ENCODE measurements around the gene ZNF865. TPM values are rescaled to one million over a fixed set of nuclear protein-coding genes. Genes with fewer than 3 reads are reported as not detected.

The ZNF865 gene
- total RNA-seq, 1 experiment from 2014 or later = 5.5 TPM

- Histone ChIP-seq H3K9me2 (replicated peaks; ENCODE audit: low read length) (no peaks in the 10 kb centered on the region), H4K20me1 (ENCODE audit: low read length) (no peaks in the 10 kb centered on the region), H3K9me3 (ENCODE audit: low read length) (no peaks in the 10 kb centered on the region), H3K9ac (ENCODE audit: low read length) (no peak overlapping the region), H3K27me3 (ENCODE audit: low read length) (no peaks in the 10 kb centered on the region), H3K79me2 (ENCODE audit: low read length) (peaks cover 27% of the 10 kb centered on the region), H3K4me2 (ENCODE audit: low read length) (no peak overlapping the region), H3K4me3 (ENCODE audit: low read length) (no peak overlapping the region), H3K27ac (ENCODE audit: low read length) (no peak overlapping the region), H2AFZ (ENCODE audit: low read length) (peak overlapping the region; percentile 42), H3F3A (ENCODE audit: low read length, unreplicated experiment) (no peaks in the 10 kb centered on the region), H3K36me3 (ENCODE audit: low read depth, low read length) (no peaks in the 10 kb centered on the region), H3K4me1 (ENCODE audit: insufficient read depth, low read length) (peaks cover 13% of the 10 kb centered on the region)
- intact Hi-C loops (cut with micrococcal nuclease) = loop anchor here (5.0 kb wide), 2 partner anchors 35 to 170 kb away; partner anchors contain the start of genes C19orf85, FIZ1 and ISOC2
- peak; percentile 73 for ATAC-seq
- no TSS peak for BruUV-seq (replicated peaks)
- POLR2A ChIA-PET (ENCODE audit: unreplicated experiment) = interaction anchor here (0.5 to 0.6 kb wide), 3 partner anchors 8 to 451 kb away, joined by 3 to 7 read pairs (median 4); partner anchors contain the start of genes FIZ1 and ZNF784
- CTCF ChIA-PET = interaction anchor here (0.5 to 1.6 kb wide), 9 partner anchors 11 to 210 kb away, joined by 3 to 12 read pairs (median 5); partner anchors contain the start of genes FIZ1 and ZNF524
- TF ChIP-seq EZH2phosphoT487 (IDR thresholded peaks at IDR 0.05; ENCODE audit: borderline replicate concordance, low read length) (no peak), CTCF (conservative IDR thresholded peaks at IDR 0.05; ENCODE audit: low read depth, low read length) (peak; percentile 96)
- DNase-seq = peak; percentile 99
Measured at GRCh38 chr19:55632463-55632834, 27.0 kb downstream of the ZNF865 start.

DNA sequence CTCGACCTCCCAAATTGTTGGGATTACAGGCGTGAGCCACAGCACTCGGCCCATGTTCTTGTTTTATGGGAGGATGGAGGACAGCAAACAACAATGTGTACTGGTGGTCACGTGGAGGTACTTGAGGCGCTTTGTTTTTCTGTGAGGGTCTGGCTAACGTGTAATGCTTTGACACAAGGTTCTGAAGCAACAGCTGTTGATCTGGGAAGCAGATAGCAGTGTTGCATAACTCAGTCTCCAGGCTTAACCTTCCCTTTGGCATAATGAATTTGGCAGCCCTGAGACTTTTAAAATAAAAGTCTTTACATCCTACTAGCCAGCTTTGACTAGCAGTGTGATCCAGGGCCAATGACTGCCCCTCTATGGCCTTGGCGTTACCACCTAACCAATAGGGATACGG is 28.4 kb downstream of the ZNF865 start:
- H3K4me2 ChIP-seq (ENCODE audit: low read length) = peak overlapping the region; percentile 99; the same call in 1 of the 2 replicates
- no peaks in the 10 kb centered on the region for H3K36me3 ChIP-seq (ENCODE audit: low read depth, low read length)
- no TSS peak for BruUV-seq (replicated peaks)
- no peak overlapping the region for H3K27ac ChIP-seq (ENCODE audit: low read length)
- no peaks in the 10 kb centered on the region for H3K9me3 ChIP-seq (ENCODE audit: low read length)
- ChIA-PET CTCF (interaction anchor here (1.0 to 1.6 kb wide), 3 partner anchors 20 to 478 kb away, joined by 3 to 12 read pairs (median 3); no protein-coding TSS in a partner anchor), POLR2A (ENCODE audit: unreplicated experiment) (no interaction called here)
- H2AFZ ChIP-seq (ENCODE audit: low read length) = peak overlapping the region; percentile 81
- ATAC-seq (no peak), DNase-seq (no peak)
- H4K20me1 ChIP-seq (ENCODE audit: low read length) = no peaks in the 10 kb centered on the region
- no peak overlapping the region for H3K4me3 ChIP-seq (ENCODE audit: low read length)
- peaks cover 41% of the 10 kb centered on the region for H3K79me2 ChIP-seq (ENCODE audit: low read length)
- H3K4me1 ChIP-seq (ENCODE audit: insufficient read depth, low read length) = peaks cover 13% of the 10 kb centered on the region
- H3F3A ChIP-seq (ENCODE audit: low read length, unreplicated experiment) = no peaks in the 10 kb centered on the region
- intact Hi-C loops (cut with micrococcal nuclease) = loop anchor here (5.0 kb wide), 2 partner anchors 37 to 172 kb away; partner anchors contain the start of genes C19orf85, FIZ1 and ISOC2
- TF ChIP-seq EZH2 (IDR thresholded peaks at IDR 0.05; ENCODE audit: low read length, unreplicated experiment) (no peak), EZH2phosphoT487 (IDR thresholded peaks at IDR 0.05; ENCODE audit: borderline replicate concordance, low read length) (no peak), CTCF (conservative IDR thresholded peaks at IDR 0.05; ENCODE audit: low read depth, low read length) (no peak)
- H3K27me3 ChIP-seq (ENCODE audit: low read length) = no peaks in the 10 kb centered on the region
- no peak overlapping the region for H3K9ac ChIP-seq (ENCODE audit: low read length)
- H3K9me2 ChIP-seq (replicated peaks; ENCODE audit: low read length) = no peaks in the 10 kb centered on the region

GRCh38 chr19:55635334-55635717 is 29.9 kb downstream of the ZNF865 start:
- BruUV-seq (replicated peaks) = TSS peak; percentile 82

More at GRCh38 chr19:55635334-55635717, 29.9 kb downstream of the ZNF865 start:
- DNase-seq = no peak
- TF ChIP-seq EZH2phosphoT487 (IDR thresholded peaks at IDR 0.05; ENCODE audit: borderline replicate concordance, low read length) (no peak), EZH2 (IDR thresholded peaks at IDR 0.05; ENCODE audit: low read length, unreplicated experiment) (no peak), CTCF (conservative IDR thresholded peaks at IDR 0.05; ENCODE audit: low read depth, low read length) (no peak)
- ChIA-PET POLR2A (ENCODE audit: unreplicated experiment) (no interaction called here), CTCF (interaction anchor here (0.6 kb wide), 1 partner anchor 11 kb away, joined by 7 read pairs; the partner anchor contains the start of gene ZNF784)
- Histone ChIP-seq H3K4me3 (ENCODE audit: low read length) (peak overlapping the region; percentile 99), H3K9ac (ENCODE audit: low read length) (peak overlapping the region; percentile 97), H3K79me2 (ENCODE audit: low read length) (peaks cover 51% of the 10 kb centered on the region), H3K27me3 (ENCODE audit: low read length) (no peaks in the 10 kb centered on the region), H3K9me2 (replicated peaks; ENCODE audit: low read length) (no peaks in the 10 kb centered on the region), H3K36me3 (ENCODE audit: low read depth, low read length) (no peaks in the 10 kb centered on the region), H3K9me3 (ENCODE audit: low read length) (no peaks in the 10 kb centered on the region), H4K20me1 (ENCODE audit: low read length) (no peaks in the 10 kb centered on the region), H3F3A (ENCODE audit: low read length, unreplicated experiment) (peaks cover 4% of the 10 kb centered on the region), H3K4me1 (ENCODE audit: insufficient read depth, low read length) (peaks cover 19% of the 10 kb centered on the region), H3K4me2 (ENCODE audit: low read length) (peak overlapping the region; percentile 99), H2AFZ (ENCODE audit: low read length) (peak overlapping the region; percentile 81), H3K27ac (ENCODE audit: low read length) (peak overlapping the region; percentile 65)
- intact Hi-C loops (cut with micrococcal nuclease) = no loop called here
- no peak for ATAC-seq

All from PC-3 (cell line).